Measurements from ENCODE around the gene ZMYND8. TPM values are rescaled to one million over a fixed set of nuclear protein-coding genes. Genes with fewer than 3 reads are reported as not detected.

ZMYND8 gene
- total and polyA plus RNA-seq, 2 of the 4 experiments (the other 2 are of a cell fraction) = 24.0 to 28.2 TPM

GRCh38 chr20:47359530-47360296 is 3.2 kb upstream of the ZMYND8 start (continued):
- TF ChIP-seq CEBPB (IDR thresholded peaks at IDR 0.05; ENCODE audit: low read depth, low read length) = no peak
- no peak for TF ChIP-seq MAFK (IDR thresholded peaks at IDR 0.05; ENCODE audit: low read depth, low read length)

GRCh38 chr20:47358672-47359529 is 2.4 kb upstream of the ZMYND8 start:
- Histone ChIP-seq H3K4me3 (ENCODE audit: insufficient read depth, low read depth, low read length) (no peak overlapping the region), H2AK5ac (ENCODE audit: low read depth, low read length) (peak overlapping the region; percentile 100), H3K4me2 (ENCODE audit: low read depth, low read length) (peak overlapping the region; percentile 17), H3K4ac (ENCODE audit: low read depth, low read length) (peak overlapping the region; percentile 98), H4K91ac (ENCODE audit: insufficient read depth, low read depth, low read length) (peak overlapping the region; percentile 99), H4K8ac (ENCODE audit: low read depth in 2 of 2, low read length in 2 of 2) (peak overlapping the region; percentile 97 to 98), H3K18ac (ENCODE audit: low read depth, low read length) (peak overlapping the region; percentile 91), H3K9me1 (ENCODE audit: insufficient read depth, low read length) (peaks cover 11% of the 10 kb centered on the region), H3K4me1 (ENCODE audit: control insufficient read depth, insufficient read depth, low read length) (peaks cover 58% of the 10 kb centered on the region), H2AFZ (replicated peaks; ENCODE audit: low read length, poor library complexity) (peak overlapping the region; percentile 83), H4K20me1 (ENCODE audit: insufficient read depth, low read length) (no peaks in the 10 kb centered on the region), H3K9ac (ENCODE audit: low read depth, low read length) (peak overlapping the region; percentile 77), H3K79me1 (ENCODE audit: low read depth in 1 of 2, low read length in 2 of 2) (peaks cover 11 to 30% of the 10 kb centered on the region in 2 experiments; a peak in 3 of 4 replicates), H2BK120ac (ENCODE audit: low read depth, low read length) (peak overlapping the region; percentile 99), H3K36me3 (ENCODE audit: control insufficient read depth, insufficient read depth, low read length) (no peaks in the 10 kb centered on the region), H3K9me3 (ENCODE audit: control insufficient read depth, insufficient read depth, low read length) (no peaks in the 10 kb centered on the region), H2BK20ac (ENCODE audit: low read depth, low read length) (peak overlapping the region; percentile 96), H3K56ac (ENCODE audit: extremely low read depth, insufficient read depth, low read length) (peak overlapping the region; percentile 98), H2BK15ac (ENCODE audit: low read depth, low read length) (peak overlapping the region; percentile 80), H4K5ac (ENCODE audit: low read depth, low read length) (peak overlapping the region; percentile 86), H3K23ac (ENCODE audit: low read depth, low read length) (peak overlapping the region; percentile 94), H3K27me3 (ENCODE audit: control insufficient read depth, insufficient read depth, low read length) (no peaks in the 10 kb centered on the region), H2AK9ac (replicated peaks; ENCODE audit: low read depth, low read length, poor library complexity) (peak overlapping the region; percentile 95), H2BK5ac (ENCODE audit: low read depth, low read length, poor library complexity, severe bottlenecking) (peak overlapping the region; percentile 93), H3K27ac (ENCODE audit: insufficient read depth, low read length) (peak overlapping the region; percentile 98), H3K14ac (replicated peaks; ENCODE audit: low read depth, low read length) (peak overlapping the region; percentile 99)
- intact Hi-C loops (cut with micrococcal nuclease) (no loop called here), in situ Hi-C loops (cut with MboI; ENCODE audit: low sequenced_read_pairs) (no loop called here), dilution Hi-C loops (cut with HindIII; ENCODE audit: low sequenced_read_pairs, unreplicated experiment) (no loop called here)
- ATAC-seq (ENCODE audit: low read depth) (peak; percentile 26), DNase-seq (peak; percentile 90)
- ChIA-PET POLR2A (ENCODE audit: unreplicated experiment) (interaction anchor here (0.9 to 3.4 kb wide), 2 partner anchors 27 to 42 kb away, joined by 4 to 27 read pairs; no protein-coding TSS in a partner anchor), CTCF (interaction anchor here (0.7 to 2.7 kb wide), 7 partner anchors 23 to 87 kb away, joined by 3 to 15 read pairs (median 3); no protein-coding TSS in a partner anchor)
- no TSS peak for BruUV-seq (replicated peaks)
- WGBS, 2 experiments (ENCODE audit: extremely low coverage in 2 of 2, insufficient read length in 1 of 2) = 7% methylated on average over 3 of the region's 17 CpGs; no CpG with 5 or more reads in 1 of the 2 experiments
- peak; percentile 6; the same call in 1 of the 2 replicates for TF ChIP-seq POLR2A (IDR thresholded peaks at IDR 0.05; ENCODE audit: low read depth, low read length)
- TF ChIP-seq MAZ (IDR thresholded peaks at IDR 0.05; ENCODE audit: borderline replicate concordance, low read depth, low read length) = peak; percentile 14; the same call in 1 of the 2 replicates
- no peak for TF ChIP-seq RAD21 (IDR thresholded peaks at IDR 0.05; ENCODE audit: low read length)
- no peak for TF ChIP-seq MAFK (IDR thresholded peaks at IDR 0.05; ENCODE audit: low read depth, low read length)
- TF ChIP-seq BHLHE40 (IDR thresholded peaks at IDR 0.05; ENCODE audit: low read depth, low read length) = no peak; the same call in 1 of the 2 replicates
- peak; percentile 81 for TF ChIP-seq CEBPB (IDR thresholded peaks at IDR 0.05; ENCODE audit: low read depth, low read length)

Data from IMR-90 (cell line).